Loucy (cell line): Measurements from ENCODE around the gene OTUD4.

Experiments used
- CTCF ChIP-seq: fragments of 200-600 bp; sonication (generic); conservative IDR thresholded peaks from 2 replicates; pipeline ENCODE4 v1.5.1; 2014; ENCODE audit warnings: mild to moderate bottlenecking, antibody characterized with exemption, low read length
- EZH2phosphoT487 ChIP-seq: fragments of 200-600 bp; IDR thresholded peaks from 2 replicates; pipeline ENCODE4 v1.6.1; 2018; ENCODE audit warnings: antibody characterized with exemption, mild to moderate bottlenecking, moderate library complexity, borderline replicate concordance

DNA sequence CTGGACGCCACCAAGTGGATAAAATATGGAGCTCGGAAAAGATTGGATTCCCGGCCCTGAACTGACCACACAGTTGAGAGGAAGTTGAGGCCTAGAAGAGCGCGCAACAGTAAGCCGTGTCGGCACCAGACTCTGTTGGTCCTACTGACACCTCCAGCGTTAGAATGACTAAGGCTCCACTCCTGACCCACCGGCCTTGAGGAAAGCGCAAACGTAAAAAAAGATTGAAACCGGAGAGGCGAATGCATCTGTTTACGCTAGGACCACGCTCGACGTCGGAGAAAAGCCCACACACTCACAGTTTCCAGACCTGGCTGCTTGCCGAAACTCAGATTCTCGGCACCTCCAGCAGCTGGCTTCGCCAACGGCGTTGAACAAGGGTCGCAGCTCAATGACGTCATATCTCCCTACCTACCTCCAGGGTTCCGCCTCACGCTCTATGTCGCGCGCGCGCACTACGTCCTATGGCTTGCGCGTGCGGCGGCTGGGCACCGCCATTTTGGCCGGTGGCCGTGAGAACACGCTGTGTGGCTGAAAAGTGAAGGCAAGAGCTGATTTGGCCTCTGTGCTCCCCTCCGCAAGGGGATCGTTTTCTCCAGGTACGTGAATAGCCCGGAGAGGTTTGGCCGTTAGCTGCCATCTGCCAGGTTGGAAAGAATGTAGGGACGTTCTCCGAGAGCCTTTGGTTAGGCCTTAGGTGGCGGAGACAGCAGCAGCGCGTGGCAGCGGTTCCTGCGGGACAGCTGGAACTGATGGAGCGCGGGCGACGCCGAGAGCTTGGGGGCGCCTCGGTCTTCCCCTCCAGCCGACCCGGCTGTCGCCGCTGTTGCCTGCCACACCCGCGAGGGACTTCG, 82.3 kb downstream of the OTUD4 start, which contains the start of the genes ABCE1 and ANAPC10:
- TF ChIP-seq CTCF = 0 out of 2 replicates have a peak, but pooled peaks have one; percentile 28
- no peak for TF ChIP-seq EZH2phosphoT487
